MM.1S (cell line): ENCODE measurements around the gene TRABD2B.

Experiments
- DNase-seq: peaks from one replicate; pipeline ENCODE4 v3.0.0-alpha.2; 2015
- H2AFZ ChIP-seq: fragments of 300-600 bp; sonication (generic); 2 replicates; pipeline ENCODE4 v1.6.0; 2016; ENCODE audit warnings: antibody characterized with exemption, low read length
- H3F3A ChIP-seq: fragments of 300-600 bp; sonication (generic); 2 replicates; pipeline ENCODE4 v1.6.1; 2016; ENCODE audit warnings: mild to moderate bottlenecking, antibody characterized with exemption, low read length, moderate library complexity, mixed read lengths; ENCODE audit not compliant: insufficient read depth
- H3K27ac ChIP-seq: fragments of 300-600 bp; sonication (generic); 2 replicates; pipeline ENCODE4 v1.5.1; 2016; ENCODE audit warnings: mild to moderate bottlenecking, low read length
- H3K27me3 ChIP-seq: fragments of 300-600 bp; sonication (generic); replicated peaks from 2 replicates; pipeline ENCODE4 v1.6.0; 2016; ENCODE audit warnings: low read length; ENCODE audit not compliant: insufficient read depth
- H3K36me3 ChIP-seq: fragments of 300-600 bp; sonication (generic); replicated peaks from 2 replicates; pipeline ENCODE4 v1.6.1; 2016; ENCODE audit warnings: mild to moderate bottlenecking, low read length, mixed read lengths; ENCODE audit not compliant: insufficient read depth
- H3K4me1 ChIP-seq: fragments of 300-600 bp; sonication (generic); 2 replicates; pipeline ENCODE4 v1.6.1; 2016; ENCODE audit warnings: low read length, mixed read lengths
- H3K4me2 ChIP-seq: fragments of 300-600 bp; sonication (generic); 2 replicates; pipeline ENCODE4 v1.6.0; 2016; ENCODE audit warnings: low read depth, low read length
- H3K4me3 ChIP-seq: fragments of 300-600 bp; sonication (generic); 2 replicates; pipeline ENCODE4 v1.5.1; 2016; ENCODE audit warnings: low read length, mixed read lengths
- H3K79me2 ChIP-seq: fragments of 300-600 bp; sonication (generic); 2 replicates; pipeline ENCODE4 v1.6.1; 2016; ENCODE audit warnings: mixed run types, low read length, mixed read lengths
- H3K9ac ChIP-seq: fragments of 300-600 bp; sonication (generic); 2 replicates; pipeline ENCODE4 v1.6.1; 2016; ENCODE audit warnings: low read length, mixed read lengths
- H3K9me2 ChIP-seq: fragments of 300-600 bp; sonication (generic); replicated peaks from 2 replicates; pipeline ENCODE4 v1.6.1; 2016; ENCODE audit warnings: mild to moderate bottlenecking, low read length, mixed read lengths; ENCODE audit not compliant: insufficient read depth
- H3K9me3 ChIP-seq: fragments of 300-600 bp; sonication (generic); replicated peaks from 2 replicates; pipeline ENCODE4 v1.6.1; 2016; ENCODE audit warnings: mild to moderate bottlenecking, low read length, mixed read lengths; ENCODE audit not compliant: insufficient read depth
- H4K20me1 ChIP-seq: fragments of 300-600 bp; sonication (generic); 2 replicates; pipeline ENCODE4 v1.6.1; 2016; ENCODE audit warnings: mild to moderate bottlenecking, low read length, moderate library complexity, mixed read lengths; ENCODE audit not compliant: insufficient read depth
- EZH2 ChIP-seq: fragments of 300-600 bp; sonication (generic); optimal IDR thresholded peaks from 2 replicates; pipeline ENCODE3; 2017; ENCODE audit warnings: low read depth, mild to moderate bottlenecking, antibody characterized with exemption, low read length, mixed read lengths
- EZH2phosphoT487 ChIP-seq: fragments of 300-600 bp; sonication (generic); IDR thresholded peaks from 2 replicates; pipeline ENCODE4 v1.6.1; 2018; ENCODE audit warnings: antibody characterized with exemption, low read length
- TF ChIP-seq, protein P1 (sequence below): fragments of 300-600 bp; sonication (generic); IDR thresholded peaks from 2 replicates; pipeline ENCODE4 v1.5.1; 2016; ENCODE audit warnings: antibody characterized with exemption, low read length, mixed read lengths

Gene TRABD2B

DNA sequence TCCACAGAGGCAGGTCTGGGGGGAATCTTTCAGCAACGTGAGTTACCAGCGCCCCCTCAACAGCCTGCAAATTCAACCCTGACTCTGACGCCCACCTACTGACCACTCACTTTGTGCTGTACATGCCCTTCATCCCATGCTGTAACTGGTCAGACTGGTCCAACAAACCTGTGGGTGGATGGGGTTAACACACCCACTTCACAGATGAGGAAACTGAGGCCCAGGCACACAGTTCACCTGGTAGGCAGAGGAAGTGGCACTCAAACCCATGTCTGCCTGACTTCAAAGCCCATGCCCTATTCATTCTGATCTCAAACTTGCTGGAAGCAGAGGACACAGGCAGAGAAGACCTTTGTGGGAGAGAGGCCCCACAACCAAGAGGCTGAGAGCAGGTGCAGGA, 172.9 kb downstream of the TRABD2B start:
- H3K9me3 ChIP-seq, result no peaks in the 10 kb centered on the region
- DNase-seq, result no peak
- H3K36me3 ChIP-seq, result no peaks in the 10 kb centered on the region
- H3K4me3 ChIP-seq, result no peak overlapping the region
- no peak overlapping the region for H2AFZ ChIP-seq
- no peaks in the 10 kb centered on the region for H3K9me2 ChIP-seq
- no peak overlapping the region for H3K27ac ChIP-seq
- H3K4me2 ChIP-seq, result no peak overlapping the region
- no peak overlapping the region for H3K9ac ChIP-seq
- H3F3A ChIP-seq, result no peaks in the 10 kb centered on the region
- no peaks in the 10 kb centered on the region for H3K27me3 ChIP-seq
- H4K20me1 ChIP-seq, result no peaks in the 10 kb centered on the region
- TF ChIP-seq, protein P1, sequence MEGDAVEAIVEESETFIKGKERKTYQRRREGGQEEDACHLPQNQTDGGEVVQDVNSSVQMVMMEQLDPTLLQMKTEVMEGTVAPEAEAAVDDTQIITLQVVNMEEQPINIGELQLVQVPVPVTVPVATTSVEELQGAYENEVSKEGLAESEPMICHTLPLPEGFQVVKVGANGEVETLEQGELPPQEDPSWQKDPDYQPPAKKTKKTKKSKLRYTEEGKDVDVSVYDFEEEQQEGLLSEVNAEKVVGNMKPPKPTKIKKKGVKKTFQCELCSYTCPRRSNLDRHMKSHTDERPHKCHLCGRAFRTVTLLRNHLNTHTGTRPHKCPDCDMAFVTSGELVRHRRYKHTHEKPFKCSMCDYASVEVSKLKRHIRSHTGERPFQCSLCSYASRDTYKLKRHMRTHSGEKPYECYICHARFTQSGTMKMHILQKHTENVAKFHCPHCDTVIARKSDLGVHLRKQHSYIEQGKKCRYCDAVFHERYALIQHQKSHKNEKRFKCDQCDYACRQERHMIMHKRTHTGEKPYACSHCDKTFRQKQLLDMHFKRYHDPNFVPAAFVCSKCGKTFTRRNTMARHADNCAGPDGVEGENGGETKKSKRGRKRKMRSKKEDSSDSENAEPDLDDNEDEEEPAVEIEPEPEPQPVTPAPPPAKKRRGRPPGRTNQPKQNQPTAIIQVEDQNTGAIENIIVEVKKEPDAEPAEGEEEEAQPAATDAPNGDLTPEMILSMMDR, result no peak
- TF ChIP-seq EZH2, result no peak
- H3K4me1 ChIP-seq, result no peaks in the 10 kb centered on the region
- no peaks in the 10 kb centered on the region for H3K79me2 ChIP-seq

DNA sequence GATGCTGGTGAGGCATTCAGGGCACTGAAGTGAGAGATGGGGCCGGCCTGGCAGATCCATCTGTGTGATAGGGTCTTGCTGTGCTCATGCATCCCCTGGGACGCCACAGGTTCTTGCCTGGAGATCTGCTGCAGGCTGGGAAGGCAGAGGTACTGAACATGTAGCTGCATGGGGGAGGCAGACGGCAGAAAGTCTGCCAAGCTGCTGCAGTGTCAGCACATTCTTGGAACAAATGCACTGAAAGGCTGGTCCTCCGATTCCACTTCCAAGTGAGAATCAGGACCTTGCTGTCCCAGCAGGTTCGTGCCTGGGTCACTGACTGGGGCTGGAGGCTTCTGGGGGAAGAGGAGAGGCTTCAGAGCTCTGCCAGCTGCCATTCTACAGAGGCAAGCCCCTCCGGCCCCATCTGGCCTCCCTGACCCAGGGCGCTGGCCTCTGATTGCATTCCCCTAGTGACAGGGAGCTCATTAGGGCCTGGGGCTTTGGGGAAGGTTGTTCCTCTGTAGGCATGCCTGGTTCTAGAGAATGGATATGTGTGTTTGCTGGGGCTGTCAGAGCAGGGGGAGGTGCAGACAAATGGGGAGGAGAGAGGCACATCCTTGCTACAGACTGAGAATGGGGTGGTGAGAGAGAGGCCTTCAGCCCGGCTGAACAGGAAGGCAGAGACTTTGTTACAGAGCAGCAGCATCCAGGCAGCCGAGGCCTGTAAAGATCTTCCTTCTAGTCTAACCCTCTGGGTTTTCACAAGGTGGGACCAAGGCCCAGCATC, 174.0 kb downstream of the TRABD2B start:
- H3K9me2 ChIP-seq, result no peaks in the 10 kb centered on the region
- H3K9ac ChIP-seq, result no peak overlapping the region
- no peaks in the 10 kb centered on the region for H3F3A ChIP-seq
- DNase-seq, result no peak
- H4K20me1 ChIP-seq, result no peaks in the 10 kb centered on the region
- no peak overlapping the region for H2AFZ ChIP-seq
- no peaks in the 10 kb centered on the region for H3K36me3 ChIP-seq
- no peaks in the 10 kb centered on the region for H3K9me3 ChIP-seq
- H3K4me1 ChIP-seq, result no peaks in the 10 kb centered on the region
- H3K79me2 ChIP-seq, result no peaks in the 10 kb centered on the region
- no peaks in the 10 kb centered on the region for H3K27me3 ChIP-seq
- no peak overlapping the region for H3K4me3 ChIP-seq
- H3K27ac ChIP-seq, result no peak overlapping the region
- TF ChIP-seq EZH2, result no peak
- H3K4me2 ChIP-seq, result no peak overlapping the region

DNA sequence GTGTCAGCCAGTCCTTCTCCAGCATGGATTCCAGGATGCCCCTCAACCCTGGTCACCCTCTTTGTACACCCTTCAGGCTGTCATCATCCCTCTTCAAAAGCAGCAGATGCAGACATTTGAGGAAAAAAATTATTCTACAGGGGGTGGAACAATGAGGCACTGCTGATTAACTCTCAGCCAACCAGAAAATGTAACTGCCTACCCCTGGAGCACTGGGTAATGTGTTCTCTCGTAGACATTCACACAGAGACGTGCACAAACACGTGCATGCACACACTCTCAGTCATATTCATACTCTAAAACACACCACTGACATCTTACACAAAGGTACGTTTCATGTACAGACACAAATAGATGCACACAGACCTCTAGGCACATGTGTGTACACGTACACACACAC, 175.4 kb downstream of the TRABD2B start:
- Histone ChIP-seq H4K20me1 (no peaks in the 10 kb centered on the region), H3K9ac (no peak overlapping the region)
- TF ChIP-seq EZH2phosphoT487, result no peak

DNA sequence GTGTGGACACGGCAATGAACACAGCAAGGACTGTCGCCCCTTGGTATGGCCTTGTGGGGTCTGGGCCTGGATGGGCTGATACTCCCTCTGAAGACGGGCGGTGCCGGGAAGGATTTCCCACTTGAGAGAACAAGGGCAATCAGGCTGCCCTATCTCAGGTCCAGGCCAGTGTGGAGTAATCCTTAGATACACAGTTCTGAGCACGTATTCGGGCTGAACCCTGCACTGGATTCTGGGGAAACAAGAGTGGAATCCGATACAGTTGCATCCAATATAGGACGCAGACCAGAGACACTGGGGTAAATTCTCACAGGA, 177.7 kb downstream of the TRABD2B start:
- Histone ChIP-seq H3K9me3 (no peaks in the 10 kb centered on the region), H3K4me2 (no peak overlapping the region), H4K20me1 (no peaks in the 10 kb centered on the region), H3K9ac (no peak overlapping the region), H3K27me3 (no peaks in the 10 kb centered on the region), H3K4me3 (no peak overlapping the region), H3K27ac (no peak overlapping the region), H3K79me2 (no peaks in the 10 kb centered on the region), H2AFZ (no peak overlapping the region), H3K9me2 (no peaks in the 10 kb centered on the region), H3K36me3 (no peaks in the 10 kb centered on the region), H3K4me1 (no peaks in the 10 kb centered on the region), H3F3A (no peaks in the 10 kb centered on the region)
- no peak for DNase-seq
- TF ChIP-seq EZH2phosphoT487 (no peak), EZH2 (no peak)
- TF ChIP-seq, protein P1, result no peak

More for the DNA sequence above, 175.4 kb downstream of the TRABD2B start:
- Histone ChIP-seq H3K27me3 (no peaks in the 10 kb centered on the region), H3K36me3 (no peaks in the 10 kb centered on the region), H3K4me3 (no peak overlapping the region), H3K79me2 (no peaks in the 10 kb centered on the region), H3K9me2 (no peaks in the 10 kb centered on the region), H3K27ac (no peak overlapping the region), H3K9me3 (no peaks in the 10 kb centered on the region), H3K4me1 (no peaks in the 10 kb centered on the region), H2AFZ (no peak overlapping the region), H3K4me2 (no peak overlapping the region), H3F3A (no peaks in the 10 kb centered on the region)
- no peak for DNase-seq
